GM23338 (cell line): ENCODE data around the gene CEP72.

ENCODE experiments used
- CREB1 ChIP-seq: fragments of 250-450 bp; sonication (Bioruptor Pico); IDR thresholded peaks from 2 replicates; pipeline ENCODE4 v1.5.0; 2020; ENCODE audit warnings: low read depth, mild to moderate bottlenecking, moderate library complexity
- CTCF ChIP-seq, 2 experiments: fragments of 200-600 bp in 1 of 2; sonication (generic) in 1 of 2; conservative IDR thresholded peaks; 2 replicates each; pipeline versions ENCODE4 v1.5.1 to v1.6.1; 2016 to 2017; ENCODE audit warnings: antibody characterized with exemption in 2 of 2, low read depth in 2 of 2, mild to moderate bottlenecking in 2 of 2, moderate library complexity in 1 of 2
- EZH2 ChIP-seq: fragments of 200-600 bp; sonication (generic); IDR thresholded peaks from one replicate; pipeline ENCODE4 v1.8.0; 2017; ENCODE audit warnings: antibody characterized with exemption, mild to moderate bottlenecking, low read depth; ENCODE audit not compliant: unreplicated experiment
- JUNB ChIP-seq: IDR thresholded peaks from one replicate; pipeline ENCODE4 v1.6.1; 2016; ENCODE audit warnings: antibody characterized with exemption; ENCODE audit not compliant: unreplicated experiment
- POLR2AphosphoS5 ChIP-seq: IDR thresholded peaks from 2 replicates; pipeline ENCODE4 v1.6.1; 2016; ENCODE audit warnings: antibody characterized with exemption, low read depth
- STAT1 ChIP-seq: IDR thresholded peaks from one replicate; pipeline ENCODE4 v1.6.1; 2016; ENCODE audit warnings: antibody characterized with exemption; ENCODE audit not compliant: unreplicated experiment
- TF ChIP-seq, protein P1 (sequence below): IDR thresholded peaks from one replicate; pipeline ENCODE4 v1.6.1; 2018; ENCODE audit warnings: antibody characterized with exemption; ENCODE audit not compliant: unreplicated experiment

DNA sequence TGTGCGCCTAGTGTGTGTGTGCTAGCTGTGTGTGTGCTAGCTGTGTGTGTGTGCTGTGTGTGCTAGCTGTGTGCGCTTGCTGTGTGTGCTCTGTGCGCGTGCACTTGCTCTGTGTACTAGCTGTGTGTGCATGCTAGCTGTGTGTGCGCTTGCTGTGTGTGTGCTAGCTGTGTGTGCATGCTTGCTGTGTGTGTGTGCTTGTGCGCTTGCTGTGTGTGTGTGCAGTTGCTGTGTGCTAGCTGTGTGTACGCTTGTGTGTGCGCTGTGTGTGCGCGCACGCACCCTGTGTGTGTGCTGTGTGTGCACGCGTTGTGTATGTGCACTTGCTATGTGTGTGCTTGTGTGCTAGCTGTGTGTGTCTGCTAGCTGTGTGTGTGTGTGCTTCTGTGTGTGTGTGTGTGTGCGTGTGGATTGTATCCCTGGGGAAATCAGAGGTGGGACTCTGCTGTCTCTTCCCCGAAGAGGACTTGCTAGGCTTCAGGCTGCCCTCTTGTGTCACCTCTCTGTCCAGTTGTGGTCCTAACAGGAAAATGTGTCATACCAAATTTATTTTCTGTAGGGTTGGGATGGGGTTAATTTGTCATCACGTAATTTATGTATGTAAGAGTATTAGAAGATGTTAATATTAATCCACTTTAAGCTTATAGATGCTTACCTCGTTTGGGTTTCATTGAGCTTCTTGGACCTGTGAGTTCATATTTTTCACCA is 42.1 kb downstream of the CEP72 start:
- no peak for TF ChIP-seq CTCF (conservative IDR thresholded peaks at IDR 0.05; ENCODE audit: low read depth in 2 of 2)
- TF ChIP-seq STAT1 = no peak
- no peak for TF ChIP-seq EZH2
- TF ChIP-seq POLR2AphosphoS5 = no peak
- TF ChIP-seq JUNB = no peak
- TF ChIP-seq, protein P1, sequence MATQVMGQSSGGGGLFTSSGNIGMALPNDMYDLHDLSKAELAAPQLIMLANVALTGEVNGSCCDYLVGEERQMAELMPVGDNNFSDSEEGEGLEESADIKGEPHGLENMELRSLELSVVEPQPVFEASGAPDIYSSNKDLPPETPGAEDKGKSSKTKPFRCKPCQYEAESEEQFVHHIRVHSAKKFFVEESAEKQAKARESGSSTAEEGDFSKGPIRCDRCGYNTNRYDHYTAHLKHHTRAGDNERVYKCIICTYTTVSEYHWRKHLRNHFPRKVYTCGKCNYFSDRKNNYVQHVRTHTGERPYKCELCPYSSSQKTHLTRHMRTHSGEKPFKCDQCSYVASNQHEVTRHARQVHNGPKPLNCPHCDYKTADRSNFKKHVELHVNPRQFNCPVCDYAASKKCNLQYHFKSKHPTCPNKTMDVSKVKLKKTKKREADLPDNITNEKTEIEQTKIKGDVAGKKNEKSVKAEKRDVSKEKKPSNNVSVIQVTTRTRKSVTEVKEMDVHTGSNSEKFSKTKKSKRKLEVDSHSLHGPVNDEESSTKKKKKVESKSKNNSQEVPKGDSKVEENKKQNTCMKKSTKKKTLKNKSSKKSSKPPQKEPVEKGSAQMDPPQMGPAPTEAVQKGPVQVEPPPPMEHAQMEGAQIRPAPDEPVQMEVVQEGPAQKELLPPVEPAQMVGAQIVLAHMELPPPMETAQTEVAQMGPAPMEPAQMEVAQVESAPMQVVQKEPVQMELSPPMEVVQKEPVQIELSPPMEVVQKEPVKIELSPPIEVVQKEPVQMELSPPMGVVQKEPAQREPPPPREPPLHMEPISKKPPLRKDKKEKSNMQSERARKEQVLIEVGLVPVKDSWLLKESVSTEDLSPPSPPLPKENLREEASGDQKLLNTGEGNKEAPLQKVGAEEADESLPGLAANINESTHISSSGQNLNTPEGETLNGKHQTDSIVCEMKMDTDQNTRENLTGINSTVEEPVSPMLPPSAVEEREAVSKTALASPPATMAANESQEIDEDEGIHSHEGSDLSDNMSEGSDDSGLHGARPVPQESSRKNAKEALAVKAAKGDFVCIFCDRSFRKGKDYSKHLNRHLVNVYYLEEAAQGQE = no peak
- no peak for TF ChIP-seq CREB1 (CRISPR knock-in tag)
